RWPE1 (cell line): ENCODE results near the gene TTBK2.

ENCODE experiments used
- CTCF ChIA-PET: fragments of 350-600 bp; sonication (Branson Sonifier 250); formaldehyde crosslinking; extraction: SDS; loops from one replicate; lab custom pipeline; 2021; lab: Yijun Ruan, JAX
- POLR2A ChIA-PET: fragments of 400-600 bp; formaldehyde crosslinking; extraction: SDS; loops from one replicate; lab custom pipeline; 2020; ENCODE audit warnings: antibody characterized with exemption; ENCODE audit not compliant: low non-redundant PET; lab: Yijun Ruan, JAX
- DNase-seq: peaks from one replicate; pipeline ENCODE4 v3.0.0; 2012; ENCODE audit warnings: low spot score
- H3K27ac ChIP-seq: fragments of 450-650 bp; 2 replicates; pipeline ENCODE4 v1.5.1; 2017
- CTCF ChIP-seq: fragments of 450-650 bp; conservative IDR thresholded peaks from 2 replicates; pipeline ENCODE4 v1.5.1; 2017; ENCODE audit warnings: low read depth, mild to moderate bottlenecking

Gene TTBK2

GRCh38 chr15:42939841-42940240 is 19.3 kb upstream of the TTBK2 start:
- ChIA-PET CTCF (interaction anchor here (0.6 kb wide), 1 partner anchor 156 kb away, joined by 3 read pairs; no protein-coding TSS in a partner anchor), POLR2A (no interaction called here)
- no peak overlapping the region for H3K27ac ChIP-seq
- no peak for TF ChIP-seq CTCF
- DNase-seq: no peak

- H3K27ac ChIP-seq: no peak overlapping the region
- no peak for TF ChIP-seq CTCF
- DNase-seq: no peak
- POLR2A ChIA-PET: no interaction called here
- CTCF ChIA-PET: no interaction called here
These were observed 16.6 kb upstream of the TTBK2 start for GRCh38 chr15:42937143-42937542.

GRCh38 chr15:42933886-42934667 is 13.5 kb upstream of the TTBK2 start:
- no peak overlapping the region; the same call in 1 of the 2 replicates for H3K27ac ChIP-seq
- TF ChIP-seq CTCF: no peak
- no peak for DNase-seq
- ChIA-PET CTCF (no interaction called here), POLR2A (no interaction called here)

GRCh38 chr15:42932833-42933515 is 12.4 kb upstream of the TTBK2 start:
- DNase-seq: no peak
- H3K27ac ChIP-seq: no peak overlapping the region
- no peak for TF ChIP-seq CTCF
- POLR2A ChIA-PET: no interaction called here
- CTCF ChIA-PET: no interaction called here

GRCh38 chr15:42931702-42932486 is 11.3 kb upstream of the TTBK2 start:
- CTCF ChIA-PET: no interaction called here
- H3K27ac ChIP-seq: no peak overlapping the region

More at GRCh38 chr15:42931702-42932486, 11.3 kb upstream of the TTBK2 start:
- no peak for TF ChIP-seq CTCF
- POLR2A ChIA-PET: no interaction called here
- DNase-seq: no peak
